Stimulated activated CD4-positive, alpha-beta T cell treated with anti-CD3 and anti-CD28 coated beads, Interleukin-4, amount 100 ng/mL, for 48 hours (primary cell): ENCODE data around the gene SPDYE17.
"Not testable (repeated sequence)": the region's sequence is repeated elsewhere in the genome, so short reads cannot be mapped to it uniquely, and the experiment has no call there.

ENCODE experiments used
- DNase-seq, 2 donors: peaks; one replicate each; pipeline ENCODE4 v3.0.0-alpha.2; 2020; ENCODE audit warnings: low read depth in 2 of 2

The SPDYE17 gene

GRCh38 chr7:76972391-76972790 is 59.8 kb downstream of the SPDYE17 start:
- DNase-seq: not testable (repeated sequence)
